Endodermal cell (in vitro differentiated cells): ENCODE measurements around the gene HOXD11. TPM values are rescaled to one million over a fixed set of nuclear protein-coding genes. Genes with fewer than 3 reads are reported as not detected.

Experiments used
- DNase-seq: peaks from one replicate; pipeline ENCODE4 v3.0.0-alpha.2; 2017
- H3K27ac ChIP-seq: 2 replicates; pipeline ENCODE4 v1.5.1; 2013; ENCODE audit warnings: mild to moderate bottlenecking, low read depth, low read length, moderate library complexity
- H3K27me3 ChIP-seq: 2 replicates; pipeline ENCODE4 v1.6.1; 2013; ENCODE audit warnings: mild to moderate bottlenecking, low read length, moderate library complexity; ENCODE audit not compliant: insufficient read depth, control insufficient read depth, poor library complexity, severe bottlenecking
- H3K36me3 ChIP-seq: 2 replicates; pipeline ENCODE4 v1.7.0; 2013; ENCODE audit warnings: mild to moderate bottlenecking, low read length, moderate library complexity; ENCODE audit not compliant: control insufficient read depth, insufficient read depth
- H3K4me1 ChIP-seq: one replicate; pipeline ENCODE4 v1.7.0; 2013; ENCODE audit warnings: low read length; ENCODE audit not compliant: control insufficient read depth, insufficient read depth
- H3K4me3 ChIP-seq: 2 replicates; pipeline ENCODE4 v1.5.1; 2013; ENCODE audit warnings: mild to moderate bottlenecking, low read length, moderate library complexity
- H3K9ac ChIP-seq: 2 replicates; pipeline ENCODE4 v1.6.1; 2013; ENCODE audit warnings: mild to moderate bottlenecking, low read length, moderate library complexity; ENCODE audit not compliant: poor library complexity, severe bottlenecking; ENCODE audit errors: extremely low read depth
- H3K9me3 ChIP-seq: 2 replicates; pipeline ENCODE4 v1.6.1; 2013; ENCODE audit warnings: mild to moderate bottlenecking, low read length, moderate library complexity; ENCODE audit not compliant: control insufficient read depth
- H3K27ac Mint-ChIP-seq: 2 replicates; pipeline ENCODE4 v1.8.0; 2020; ENCODE audit warnings: mixed read lengths
- H3K27me3 Mint-ChIP-seq: 2 replicates; pipeline ENCODE4 v1.8.0; 2021; ENCODE audit warnings: mild to moderate bottlenecking, mixed read lengths; ENCODE audit not compliant: insufficient read depth
- H3K36me3 Mint-ChIP-seq: 2 replicates; pipeline ENCODE4 v1.8.0; 2020; ENCODE audit warnings: low read depth, mixed read lengths
- H3K4me1 Mint-ChIP-seq: 2 replicates; pipeline ENCODE4 v1.8.0; 2020; ENCODE audit warnings: mixed read lengths
- H3K4me3 Mint-ChIP-seq: 2 replicates; pipeline ENCODE4 v1.8.0; 2020; ENCODE audit warnings: mild to moderate bottlenecking, moderate library complexity, mixed read lengths
- H3K9me3 Mint-ChIP-seq: 2 replicates; pipeline ENCODE4 v1.8.0; 2020; ENCODE audit warnings: mild to moderate bottlenecking, mixed read lengths
- CTCF ChIP-seq: fragments of 200-600 bp; sonication (generic); conservative IDR thresholded peaks from 2 replicates; pipeline ENCODE4 v1.5.0; 2021; ENCODE audit warnings: antibody characterized with exemption, mild to moderate bottlenecking
- WGBS, 2 experiments: methylation state at CpG; one replicate each; pipeline versions ENCODE4 v1.1.5 to v1.1.7; 2013; ENCODE audit warnings: missing lambda C conversion rate in 2 of 2, mixed read lengths in 1 of 2; ENCODE audit not compliant: insufficient coverage in 1 of 2, insufficient read length in 1 of 2; 5-methylcytosine and 5-hydroxymethylcytosine counted together
- total RNA-seq, 2 donors: library from RNA; stranded (reverse); fragmentation: NEBNext Ultra II Directional in 1 of 2; extraction: Animal tissue kit (Norgen Biotek cat#: 25700) in 1 of 2; gene quantifications; 2 replicates in 1 of 2; 3 replicates in 1 of 2; pipeline ENCODE4 v1.2.1, GENCODE V29; 2021

The HOXD11 gene
- total RNA-seq, 2 donors from 2014 or later = not detected

- Histone ChIP-seq H3K27me3 (peaks cover 98% of the 10 kb centered on the region), H3K36me3 (no peaks in the 10 kb centered on the region), H3K4me1 (peaks cover 3% of the 10 kb centered on the region), H3K27ac (no peak overlapping the region), H3K9ac (no peak overlapping the region), H3K4me3 (no peak overlapping the region), H3K9me3 (peaks cover 14% of the 10 kb centered on the region)
- Mint-ChIP-seq H3K4me3 (no peak overlapping the region), H3K36me3 (no peaks in the 10 kb centered on the region), H3K27me3 (peaks cover 98% of the 10 kb centered on the region), H3K9me3 (no peaks in the 10 kb centered on the region), H3K4me1 (no peaks in the 10 kb centered on the region), H3K27ac (no peak overlapping the region)
- WGBS, 2 experiments = 73 to 76% methylated on average over 20 to 28 of the region's 28 CpGs
- DNase-seq = peak; percentile 46
- TF ChIP-seq CTCF = no peak
These were observed 32.0 kb downstream of the HOXD11 start for GRCh38 chr2:176138923-176139660.

DNA sequence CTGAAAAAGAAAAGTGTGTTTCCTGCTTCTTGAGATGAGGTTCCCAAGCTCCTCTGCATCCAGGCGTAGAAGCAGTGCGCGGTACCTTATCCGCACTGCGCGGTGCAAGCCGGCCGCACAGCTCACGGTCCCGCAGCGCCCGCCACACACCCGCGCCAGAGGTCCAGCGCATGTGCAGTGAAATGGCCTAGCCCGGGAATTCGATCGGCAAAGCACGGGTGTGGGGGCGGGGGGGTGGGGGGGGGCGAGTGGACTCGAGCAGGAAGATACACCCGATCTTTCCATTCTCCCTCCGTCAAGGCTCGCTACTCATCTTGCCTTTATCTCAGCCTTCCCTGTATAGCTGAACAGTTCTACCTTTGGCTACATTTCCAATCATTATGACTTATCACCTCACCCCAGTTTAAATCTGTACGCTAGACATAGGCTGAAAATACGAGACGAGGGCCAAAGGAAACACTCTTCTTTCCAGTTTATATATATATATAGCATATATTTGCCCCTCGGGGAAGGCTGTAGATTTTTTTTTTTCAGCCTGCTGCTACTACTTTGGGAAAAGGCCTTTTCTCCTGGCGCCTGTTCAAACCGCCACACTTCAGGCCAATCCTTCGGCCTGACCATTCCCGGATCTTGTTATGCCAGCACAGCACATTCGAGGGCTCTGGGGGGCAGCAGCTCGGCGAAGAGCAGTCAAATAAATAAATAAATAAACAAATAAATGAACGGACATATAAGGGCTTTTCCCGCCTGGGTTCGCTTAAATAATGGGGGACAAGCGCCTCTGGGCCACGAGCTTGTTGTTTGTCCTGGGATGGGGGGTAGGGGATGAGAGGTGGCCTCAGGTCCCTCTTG lies 32.8 kb downstream of the HOXD11 start:
- Mint-ChIP-seq H3K9me3 (no peaks in the 10 kb centered on the region), H3K27me3 (peaks cover 98% of the 10 kb centered on the region), H3K4me1 (no peaks in the 10 kb centered on the region), H3K27ac (no peak overlapping the region), H3K4me3 (peak overlapping the region; percentile 49), H3K36me3 (no peaks in the 10 kb centered on the region)
- Histone ChIP-seq H3K4me3 (no peak overlapping the region), H3K9me3 (peaks cover 14% of the 10 kb centered on the region), H3K9ac (no peak overlapping the region), H3K27me3 (peaks cover 98% of the 10 kb centered on the region), H3K27ac (no peak overlapping the region), H3K36me3 (no peaks in the 10 kb centered on the region), H3K4me1 (peaks cover 3% of the 10 kb centered on the region)
- DNase-seq = peak; percentile 52
- WGBS, 2 experiments = 67 to 81% methylated on average over 18 to 40 of the region's 41 CpGs
- no peak for TF ChIP-seq CTCF

DNA sequence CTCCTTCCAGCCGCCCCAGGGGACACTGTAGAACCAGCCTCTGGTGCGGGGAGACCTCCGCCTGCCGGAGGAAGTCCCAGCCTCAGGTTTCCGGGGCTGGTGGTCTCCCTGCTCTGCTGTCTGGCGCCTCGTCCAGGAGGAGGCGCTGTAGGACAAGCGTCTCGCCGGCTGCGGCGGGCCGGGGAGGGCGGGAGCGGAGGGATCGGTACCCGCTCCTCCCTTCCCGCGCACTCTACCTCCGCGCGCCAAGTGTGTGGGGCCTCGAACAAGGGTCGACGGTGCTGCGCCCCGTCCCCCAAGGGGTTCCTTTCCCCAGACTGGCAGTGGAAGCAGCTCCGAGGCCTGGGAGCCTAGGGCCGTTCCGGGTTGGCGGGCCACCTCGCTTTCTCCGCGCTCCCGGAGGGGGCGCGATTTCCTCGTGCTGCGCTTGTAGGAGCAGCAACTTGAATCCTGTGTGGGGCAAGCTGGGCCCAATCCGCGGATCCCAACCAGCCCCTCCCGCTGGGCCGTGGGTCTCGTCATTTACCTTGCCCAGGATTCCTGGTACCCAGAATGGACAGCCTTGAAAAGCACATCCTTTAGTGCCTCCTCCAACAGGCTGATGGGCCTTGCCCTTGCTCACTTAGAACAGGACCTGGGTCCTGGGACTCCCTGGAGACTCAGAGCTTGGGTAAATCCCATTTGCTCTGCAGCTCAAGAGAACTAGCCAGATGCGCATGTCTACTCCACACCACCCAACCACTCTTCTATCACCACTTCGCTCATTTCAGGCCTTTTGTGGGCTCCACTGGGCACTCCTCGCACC lies 33.6 kb downstream of the HOXD11 start:
- H3K27me3 Mint-ChIP-seq = peaks cover 98% of the 10 kb centered on the region

More for the DNA sequence above, 33.6 kb downstream of the HOXD11 start:
- peak; percentile 95 for DNase-seq
- H3K4me3 ChIP-seq = peak overlapping the region; percentile 76
- H3K4me1 ChIP-seq = peaks cover 3% of the 10 kb centered on the region
- H3K9me3 ChIP-seq = peaks cover 14% of the 10 kb centered on the region
- 7 to 12% methylated on average over 34 to 48 of the region's 48 CpGs for WGBS, 2 experiments
- H3K27ac Mint-ChIP-seq = no peak overlapping the region
- no peaks in the 10 kb centered on the region for H3K9me3 Mint-ChIP-seq
- peak overlapping the region; percentile 49 for H3K4me3 Mint-ChIP-seq
- no peak overlapping the region for H3K9ac ChIP-seq
- H3K4me1 Mint-ChIP-seq = no peaks in the 10 kb centered on the region
- H3K36me3 ChIP-seq = no peaks in the 10 kb centered on the region
- H3K27ac ChIP-seq = no peak overlapping the region
- H3K27me3 ChIP-seq = peaks cover 98% of the 10 kb centered on the region
- peak; percentile 98 for TF ChIP-seq CTCF
- H3K36me3 Mint-ChIP-seq = no peaks in the 10 kb centered on the region
